Kidney epithelial cell (primary cell): ENCODE results near the gene GRID2. TPM values are rescaled to one million over a fixed set of nuclear protein-coding genes. Genes with fewer than 3 reads are reported as not detected.

ENCODE experiments used
- DNase-seq: peaks from one replicate; pipeline ENCODE4 v3.0.0-alpha.2; 2010; ENCODE audit warnings: low read depth
- H3K27me3 ChIP-seq: 2 replicates; pipeline ENCODE4 v1.6.0; 2011; ENCODE audit warnings: low read length; ENCODE audit not compliant: control insufficient read depth, insufficient read depth
- H3K36me3 ChIP-seq: 2 replicates; pipeline ENCODE4 v1.5.1; 2011; ENCODE audit warnings: low read length; ENCODE audit not compliant: control insufficient read depth, insufficient read depth
- H3K4me3 ChIP-seq: 2 replicates; pipeline ENCODE4 v1.5.1; 2011; ENCODE audit warnings: low read depth, mild to moderate bottlenecking, control low read depth, low read length
- total RNA-seq: library from RNA; depleted of rRNA; stranded (reverse); fragments of >200 nt; gene quantifications from 2 replicates; pipeline ENCODE4 v1.2.3, GENCODE V29; 2015
- TF ChIP-seq, protein P1 (sequence below): IDR thresholded peaks from 2 replicates; pipeline ENCODE4 v1.5.1; 2011; ENCODE audit warnings: mild to moderate bottlenecking, moderate library complexity, low read length, control low read depth, inconsistent platforms; ENCODE audit not compliant: insufficient read depth, poor library complexity, severe bottlenecking

Gene GRID2
- total RNA-seq, 1 donor from 2014 or later, result not detected

DNA sequence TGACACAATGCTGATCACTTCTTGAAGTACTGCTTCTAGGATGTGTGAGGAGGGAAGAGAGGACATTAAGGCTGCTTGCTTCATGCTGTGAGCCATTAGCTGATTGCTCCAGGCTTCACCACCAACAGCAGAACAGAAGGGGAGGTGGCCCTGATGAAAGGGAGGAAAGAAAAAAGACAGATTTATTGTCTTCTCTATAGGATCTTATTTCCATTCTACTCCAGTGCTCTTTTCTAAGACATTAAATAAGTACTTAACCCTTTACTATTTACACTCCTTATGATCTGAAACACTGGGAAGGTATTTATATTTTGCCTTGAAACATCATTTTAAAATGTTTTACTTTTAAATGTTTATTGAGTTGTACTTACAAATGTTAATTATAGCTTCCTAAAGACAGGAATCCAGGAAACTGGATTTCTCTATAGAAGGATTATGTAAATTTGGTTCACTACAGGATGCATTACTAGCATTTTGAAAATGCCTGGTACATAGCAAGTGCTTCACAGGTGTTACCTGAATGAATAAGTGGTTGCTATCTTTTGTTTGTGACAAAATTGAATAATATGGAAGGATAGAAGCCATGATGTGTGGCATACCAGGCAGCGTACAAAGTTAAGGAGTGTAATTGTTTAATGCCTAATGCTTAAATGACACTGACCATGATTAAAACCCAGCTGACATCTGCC lies 843.9 kb downstream of the GRID2 start:
- no peaks in the 10 kb centered on the region for H3K36me3 ChIP-seq
- H3K27me3 ChIP-seq, result no peaks in the 10 kb centered on the region
- TF ChIP-seq, protein P1, sequence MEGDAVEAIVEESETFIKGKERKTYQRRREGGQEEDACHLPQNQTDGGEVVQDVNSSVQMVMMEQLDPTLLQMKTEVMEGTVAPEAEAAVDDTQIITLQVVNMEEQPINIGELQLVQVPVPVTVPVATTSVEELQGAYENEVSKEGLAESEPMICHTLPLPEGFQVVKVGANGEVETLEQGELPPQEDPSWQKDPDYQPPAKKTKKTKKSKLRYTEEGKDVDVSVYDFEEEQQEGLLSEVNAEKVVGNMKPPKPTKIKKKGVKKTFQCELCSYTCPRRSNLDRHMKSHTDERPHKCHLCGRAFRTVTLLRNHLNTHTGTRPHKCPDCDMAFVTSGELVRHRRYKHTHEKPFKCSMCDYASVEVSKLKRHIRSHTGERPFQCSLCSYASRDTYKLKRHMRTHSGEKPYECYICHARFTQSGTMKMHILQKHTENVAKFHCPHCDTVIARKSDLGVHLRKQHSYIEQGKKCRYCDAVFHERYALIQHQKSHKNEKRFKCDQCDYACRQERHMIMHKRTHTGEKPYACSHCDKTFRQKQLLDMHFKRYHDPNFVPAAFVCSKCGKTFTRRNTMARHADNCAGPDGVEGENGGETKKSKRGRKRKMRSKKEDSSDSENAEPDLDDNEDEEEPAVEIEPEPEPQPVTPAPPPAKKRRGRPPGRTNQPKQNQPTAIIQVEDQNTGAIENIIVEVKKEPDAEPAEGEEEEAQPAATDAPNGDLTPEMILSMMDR, result no peak
- H3K4me3 ChIP-seq, result no peak overlapping the region
- no peak for DNase-seq

DNA sequence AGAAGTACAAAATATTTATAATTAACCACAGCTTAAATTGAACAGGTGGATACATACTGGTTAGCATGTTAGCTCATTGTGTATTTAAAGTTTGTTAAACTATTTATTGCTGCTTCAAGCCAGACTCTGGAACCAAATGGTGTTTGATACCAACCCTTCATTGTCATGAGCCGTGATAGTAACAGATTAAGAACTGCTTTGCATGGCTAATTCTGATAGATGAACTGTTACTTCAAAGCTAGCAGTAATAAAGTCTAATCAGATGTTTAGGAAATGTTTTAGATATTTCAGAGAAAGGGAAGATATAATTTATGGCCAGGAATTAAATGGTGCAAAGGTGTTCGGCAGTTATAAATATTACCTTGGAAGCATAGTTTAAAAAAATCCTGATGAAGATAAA lies 848.7 kb downstream of the GRID2 start:
- no peaks in the 10 kb centered on the region for H3K27me3 ChIP-seq
- H3K4me3 ChIP-seq, result no peak overlapping the region
- no peaks in the 10 kb centered on the region for H3K36me3 ChIP-seq
- TF ChIP-seq, protein P1, result no peak
- DNase-seq, result no peak

DNA sequence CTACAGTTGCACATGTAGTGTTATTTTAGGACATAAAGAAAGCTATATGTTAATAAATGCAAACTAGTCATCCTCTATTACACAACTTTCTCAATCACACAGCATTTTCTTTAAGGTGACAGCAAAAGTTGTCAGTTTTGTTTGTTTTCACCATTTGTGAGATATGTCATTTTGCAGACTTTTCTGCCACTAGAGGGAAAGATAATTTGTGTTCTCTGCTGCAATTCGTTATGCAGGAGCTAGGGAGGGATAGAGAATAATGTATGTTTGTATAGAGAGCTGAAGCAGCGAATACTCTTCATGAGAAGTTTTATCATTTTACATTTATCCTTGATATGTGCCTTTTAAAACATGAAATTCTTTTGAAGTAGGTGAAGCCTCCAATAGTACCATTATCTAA lies 854.2 kb downstream of the GRID2 start:
- no peak for DNase-seq
- no peaks in the 10 kb centered on the region for H3K36me3 ChIP-seq
- H3K27me3 ChIP-seq, result no peaks in the 10 kb centered on the region
- H3K4me3 ChIP-seq, result no peak overlapping the region
- TF ChIP-seq, protein P1, result peak; percentile 21

DNA sequence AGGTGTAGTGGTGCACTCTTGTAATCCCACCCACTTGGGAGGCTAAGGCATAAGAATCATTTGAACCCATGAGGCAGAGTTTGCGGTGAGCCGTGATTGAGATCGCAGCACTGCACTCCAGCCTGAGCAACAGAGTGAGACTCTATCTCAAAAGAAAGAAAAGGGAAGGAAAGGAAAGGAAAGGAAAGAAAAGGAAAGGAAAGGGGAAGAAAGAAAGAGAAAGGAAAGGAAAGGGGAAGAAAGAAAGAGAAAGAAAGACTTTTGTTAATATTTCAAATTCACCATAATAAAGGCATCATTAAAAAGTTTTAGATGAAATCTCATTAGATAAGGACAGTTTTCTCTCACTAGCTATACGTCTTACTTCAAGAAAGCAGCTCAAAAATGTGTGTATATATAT lies 864.3 kb downstream of the GRID2 start:
- DNase-seq, result no peak
- Histone ChIP-seq H3K27me3 (no peaks in the 10 kb centered on the region), H3K36me3 (no peaks in the 10 kb centered on the region), H3K4me3 (no peak overlapping the region)
- TF ChIP-seq, protein P1, result no peak

DNA sequence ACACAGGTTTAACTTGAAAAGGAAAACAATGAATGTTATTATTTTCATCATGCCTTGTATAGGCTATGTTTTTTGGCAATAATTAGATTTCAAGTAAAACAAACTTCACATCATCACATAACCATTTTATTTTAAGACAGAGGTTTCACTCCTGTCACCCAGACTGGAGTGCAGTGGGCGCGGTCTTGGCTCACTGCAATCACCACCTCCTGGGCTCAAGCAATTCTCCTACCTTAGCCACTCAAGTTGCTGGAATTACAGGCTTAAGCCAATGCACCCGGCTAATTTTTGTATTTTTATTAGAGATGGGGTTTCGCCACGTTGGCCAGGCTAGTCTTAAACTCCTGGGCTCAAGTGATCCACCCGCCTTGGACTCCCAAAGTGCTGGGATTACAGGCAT lies 866.2 kb downstream of the GRID2 start:
- no peak for DNase-seq
- TF ChIP-seq, protein P1, result no peak
- Histone ChIP-seq H3K36me3 (no peaks in the 10 kb centered on the region), H3K27me3 (no peaks in the 10 kb centered on the region), H3K4me3 (no peak overlapping the region)

DNA sequence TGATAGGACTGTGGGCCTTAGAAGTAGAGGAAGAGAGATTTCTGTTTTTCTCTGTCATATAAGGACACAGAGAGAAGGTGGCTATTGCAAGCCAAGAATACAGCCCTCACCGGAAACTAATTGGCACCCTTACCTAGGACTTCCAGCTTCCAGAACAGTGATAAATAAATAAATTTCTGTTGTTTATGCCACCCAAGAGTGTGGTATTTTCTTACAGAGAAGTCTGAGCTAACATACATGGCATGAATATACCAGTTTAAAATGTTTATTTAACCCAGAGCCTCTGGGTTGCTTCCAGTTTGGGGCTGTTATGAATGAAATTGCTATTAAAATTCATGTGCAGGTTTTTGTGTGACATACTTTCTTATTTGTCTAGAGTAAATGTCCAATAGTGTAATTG lies 870.8 kb downstream of the GRID2 start:
- no peak for DNase-seq
- no peaks in the 10 kb centered on the region for H3K27me3 ChIP-seq
- TF ChIP-seq, protein P1, result no peak
- H3K36me3 ChIP-seq, result no peaks in the 10 kb centered on the region
- H3K4me3 ChIP-seq, result no peak overlapping the region
